Skeletal muscle tissue (tissue), 1 donor: ENCODE results near the gene CUTC. TPM values are rescaled to one million over a fixed set of nuclear protein-coding genes. Genes with fewer than 3 reads are reported as not detected.

Experiments used
- total RNA-seq: library from RNA; depleted of rRNA; stranded (reverse); fragments of >200 nt; gene quantifications from one replicate; pipeline ENCODE4 v1.2.3, GENCODE V29; 2014

CUTC gene
- total RNA-seq, 1 donor from 2014 or later = 19.3 TPM

Other genes with a start within 250 kb of the CUTC start
- gene NKX2-3, start 199.3 kb upstream of the CUTC start, total RNA-seq = 1.0 TPM
- 15.7 TPM for gene SLC25A28, start 111.8 kb upstream of the CUTC start, total RNA-seq
- gene ENTPD7, start 72.7 kb upstream of the CUTC start, total RNA-seq = 4.7 TPM
- gene COX15, start 107 bp upstream of the CUTC start, total RNA-seq = 30.3 TPM
- gene ABCC2, start 50.4 kb downstream of the CUTC start, total RNA-seq = 1.6 TPM